ENCODE results near the gene ZNF3. TPM values are rescaled to one million over a fixed set of nuclear protein-coding genes. Genes with fewer than 3 reads are reported as not detected.

ZNF3 gene
- total and polyA plus RNA-seq, 9 of the 15 experiments (the other 6 are each of a cell fraction or from before 2014, with no cell fraction given) = 30.0 to 64.9 (median 51.5) TPM

- TF ChIP-seq ZNF407 (IDR thresholded peaks at IDR 0.05; ENCODE audit: low read depth) (no peak), GATAD2A (IDR thresholded peaks at IDR 0.05) (no peak), MEF2D (tag; conservative IDR thresholded peaks at IDR 0.05; ENCODE audit: low read depth) (no peak), CLOCK (CRISPR knock-in tag; IDR thresholded peaks at IDR 0.05; ENCODE audit: borderline replicate concordance) (0 out of 2 replicates have a peak, but pooled peaks have one; percentile 43), TRIM24 (IDR thresholded peaks at IDR 0.05) (peak; percentile 31 to 73; a peak in 2 of 4 replicates), RB1 (IDR thresholded peaks at IDR 0.05; ENCODE audit: low read depth) (peak; percentile 94; the same call in 1 of the 2 replicates), NR3C1 (CRISPR knock-in tag; IDR thresholded peaks at IDR 0.05) (0 out of 2 replicates have a peak, but pooled peaks have one; percentile 30), ZNF217 (CRISPR knock-in tag; IDR thresholded peaks at IDR 0.05) (no peak), JUNB (CRISPR knock-in tag; conservative IDR thresholded peaks at IDR 0.05) (no peak), HDAC3 (IDR thresholded peaks at IDR 0.05; ENCODE audit: borderline replicate concordance, partially characterized antibody) (no peak)
- TF ChIP-seq, protein P1, sequence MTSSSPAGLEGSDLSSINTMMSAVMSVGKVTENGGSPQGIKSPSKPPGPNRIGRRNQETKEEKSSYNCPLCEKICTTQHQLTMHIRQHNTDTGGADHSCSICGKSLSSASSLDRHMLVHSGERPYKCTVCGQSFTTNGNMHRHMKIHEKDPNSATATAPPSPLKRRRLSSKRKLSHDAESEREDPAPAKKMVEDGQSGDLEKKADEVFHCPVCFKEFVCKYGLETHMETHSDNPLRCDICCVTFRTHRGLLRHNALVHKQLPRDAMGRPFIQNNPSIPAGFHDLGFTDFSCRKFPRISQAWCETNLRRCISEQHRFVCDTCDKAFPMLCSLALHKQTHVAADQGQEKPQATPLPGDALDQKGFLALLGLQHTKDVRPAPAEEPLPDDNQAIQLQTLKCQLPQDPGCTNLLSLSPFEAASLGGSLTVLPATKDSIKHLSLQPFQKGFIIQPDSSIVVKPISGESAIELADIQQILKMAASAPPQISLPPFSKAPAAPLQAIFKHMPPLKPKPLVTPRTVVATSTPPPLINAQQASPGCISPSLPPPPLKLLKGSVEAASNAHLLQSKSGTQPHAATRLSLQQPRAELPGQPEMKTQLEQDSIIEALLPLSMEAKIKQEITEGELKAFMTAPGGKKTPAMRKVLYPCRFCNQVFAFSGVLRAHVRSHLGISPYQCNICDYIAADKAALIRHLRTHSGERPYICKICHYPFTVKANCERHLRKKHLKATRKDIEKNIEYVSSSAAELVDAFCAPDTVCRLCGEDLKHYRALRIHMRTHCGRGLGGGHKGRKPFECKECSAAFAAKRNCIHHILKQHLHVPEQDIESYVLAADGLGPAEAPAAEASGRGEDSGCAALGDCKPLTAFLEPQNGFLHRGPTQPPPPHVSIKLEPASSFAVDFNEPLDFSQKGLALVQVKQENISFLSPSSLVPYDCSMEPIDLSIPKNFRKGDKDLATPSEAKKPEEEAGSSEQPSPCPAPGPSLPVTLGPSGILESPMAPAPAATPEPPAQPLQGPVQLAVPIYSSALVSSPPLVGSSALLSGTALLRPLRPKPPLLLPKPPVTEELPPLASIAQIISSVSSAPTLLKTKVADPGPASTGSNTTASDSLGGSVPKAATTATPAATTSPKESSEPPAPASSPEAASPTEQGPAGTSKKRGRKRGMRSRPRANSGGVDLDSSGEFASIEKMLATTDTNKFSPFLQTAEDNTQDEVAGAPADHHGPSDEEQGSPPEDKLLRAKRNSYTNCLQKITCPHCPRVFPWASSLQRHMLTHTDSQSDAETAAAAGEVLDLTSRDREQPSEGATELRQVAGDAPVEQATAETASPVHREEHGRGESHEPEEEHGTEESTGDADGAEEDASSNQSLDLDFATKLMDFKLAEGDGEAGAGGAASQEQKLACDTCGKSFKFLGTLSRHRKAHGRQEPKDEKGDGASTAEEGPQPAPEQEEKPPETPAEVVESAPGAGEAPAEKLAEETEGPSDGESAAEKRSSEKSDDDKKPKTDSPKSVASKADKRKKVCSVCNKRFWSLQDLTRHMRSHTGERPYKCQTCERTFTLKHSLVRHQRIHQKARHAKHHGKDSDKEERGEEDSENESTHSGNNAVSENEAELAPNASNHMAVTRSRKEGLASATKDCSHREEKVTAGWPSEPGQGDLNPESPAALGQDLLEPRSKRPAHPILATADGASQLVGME (CRISPR knock-in tag; IDR thresholded peaks at IDR 0.05) = peak; percentile 68; the same call in 1 of the 2 replicates
Measured at GRCh38 chr7:100100420-100101015, 19.0 kb upstream of the ZNF3 start (continued).
